IMR-90 (cell line): Measurements from ENCODE around the gene ZNF236.
A peak's percentile ranks its signal among the peaks of the same experiment; 100 is the strongest.

Experiments used
- CTCF ChIP-seq: conservative IDR thresholded peaks from 2 replicates; pipeline ENCODE4 v1.5.1; 2012; ENCODE audit warnings: mild to moderate bottlenecking, low read depth, low read length, improper control_type of control experiment
- RAD21 ChIP-seq: IDR thresholded peaks from 2 replicates; pipeline ENCODE4 v1.6.1; 2012; ENCODE audit warnings: low read length, improper control_type of control experiment
- SMC3 ChIP-seq: fragments of 150-350 bp; IDR thresholded peaks from 2 replicates; pipeline ENCODE4 v1.6.1; 2016; ENCODE audit warnings: low read depth, mild to moderate bottlenecking, antibody characterized with exemption, low read length, moderate library complexity

- TF ChIP-seq SMC3 (no peak), CTCF (peak; percentile 37), RAD21 (no peak)
Measured at GRCh38 chr18:76923485-76924085, 101.2 kb downstream of the ZNF236 start.
